Cardiac septum (tissue), 1 donor: ENCODE measurements around the gene HES1. TPM values are rescaled to one million over a fixed set of nuclear protein-coding genes. Genes with fewer than 3 reads are reported as not detected.
"Not testable (repeated sequence)": the region's sequence is repeated elsewhere in the genome, so short reads cannot be mapped to it uniquely, and the experiment has no call there.

Experiments used
- DNase-seq: peaks from one replicate; pipeline ENCODE4 v3.0.0-alpha.2; 2020; ENCODE audit warnings: low spot score
- intact Hi-C: fragments of 100-400 bp; cut with DNase I; formaldehyde crosslinking; loops from one replicate; pipeline ENCODE4 v1.14.0; 2022
- total RNA-seq: library from RNA; stranded (reverse); fragmentation: NEBNext Ultra II Directional; extraction: Animal tissue kit (Norgen Biotek cat#: 25700); gene quantifications from one replicate; pipeline ENCODE4 v1.2.1, GENCODE V29; 2021
- donor health status: DM: no; HTN: no; CAD: no.

HES1 gene
- total RNA-seq, 1 donor from 2014 or later: 24.4 TPM

GRCh38 chr3:194138732-194139070, 2.8 kb downstream of the HES1 start:
- DNase-seq: no peak
- intact Hi-C loops: loop anchor here (2.0 to 5.0 kb wide), 3 partner anchors 156 to 358 kb away; no protein-coding TSS in a partner anchor

- no peak for DNase-seq
These were observed 3.3 kb downstream of the HES1 start for GRCh38 chr3:194139071-194139813.

GRCh38 chr3:194139814-194140391, 4.0 kb downstream of the HES1 start:
- intact Hi-C loops: loop anchor here (2.0 to 5.0 kb wide), 5 partner anchors 112 to 359 kb away; no protein-coding TSS in a partner anchor
- DNase-seq: no peak

More at GRCh38 chr3:194139071-194139813, 3.3 kb downstream of the HES1 start:
- intact Hi-C loops: loop anchor here (2.0 to 5.0 kb wide), 3 partner anchors 157 to 358 kb away; no protein-coding TSS in a partner anchor

GRCh38 chr3:194140520-194141414, 4.8 kb downstream of the HES1 start:
- DNase-seq: peak; percentile 80

GRCh38 chr3:194141415-194142155, 5.6 kb downstream of the HES1 start:
- DNase-seq: peak; percentile 94
- intact Hi-C loops: loop anchor here (1.0 to 5.0 kb wide), 4 partner anchors 111 to 173 kb away; no protein-coding TSS in a partner anchor

More at GRCh38 chr3:194140520-194141414, 4.8 kb downstream of the HES1 start:
- intact Hi-C loops: loop anchor here (1.0 to 5.0 kb wide), 4 partner anchors 112 to 174 kb away; no protein-coding TSS in a partner anchor

- intact Hi-C loops: loop anchor here (5.0 kb wide), 1 partner anchor 110 kb away; no protein-coding TSS in a partner anchor
- peak; percentile 64 for DNase-seq
These were observed 6.4 kb downstream of the HES1 start for GRCh38 chr3:194142156-194142910.

GRCh38 chr3:194145702-194146101, 9.8 kb downstream of the HES1 start:
- intact Hi-C loops: no loop called here
- DNase-seq: no peak

GRCh38 chr3:194147679-194148078, 11.7 kb downstream of the HES1 start:
- no peak for DNase-seq
- intact Hi-C loops: no loop called here

- intact Hi-C loops: no loop called here
- no peak for DNase-seq
These were observed 12.4 kb downstream of the HES1 start for GRCh38 chr3:194148383-194148782.

GRCh38 chr3:194150252-194150934, 14.4 kb downstream of the HES1 start:
- intact Hi-C loops: no loop called here
- no peak for DNase-seq

- DNase-seq, intact Hi-C loops: not testable (repeated sequence)
These were observed 15.0 kb downstream of the HES1 start for GRCh38 chr3:194150935-194151302.

GRCh38 chr3:194154346-194154745, 18.4 kb downstream of the HES1 start:
- no peak for DNase-seq
- intact Hi-C loops: no loop called here

- DNase-seq: no peak
- intact Hi-C loops: no loop called here
These were observed 20.1 kb downstream of the HES1 start for GRCh38 chr3:194156095-194156494.

GRCh38 chr3:194158942-194159439, 23.0 kb downstream of the HES1 start:
- DNase-seq: no peak
- intact Hi-C loops: no loop called here

- no peak for DNase-seq
- intact Hi-C loops: no loop called here
These were observed 24.2 kb downstream of the HES1 start for GRCh38 chr3:194160158-194160557.

GRCh38 chr3:194161131-194162045, 25.4 kb downstream of the HES1 start:
- DNase-seq: no peak
- intact Hi-C loops: no loop called here
